MM.1S (cell line): ENCODE measurements around the gene CLPTM1.

ENCODE experiments used
- DNase-seq: peaks from one replicate; pipeline ENCODE4 v3.0.0-alpha.2; 2015
- H2AFZ ChIP-seq: fragments of 300-600 bp; sonication (generic); 2 replicates; pipeline ENCODE4 v1.6.0; 2016; ENCODE audit warnings: antibody characterized with exemption, low read length
- H3F3A ChIP-seq: fragments of 300-600 bp; sonication (generic); 2 replicates; pipeline ENCODE4 v1.6.1; 2016; ENCODE audit warnings: mild to moderate bottlenecking, antibody characterized with exemption, low read length, moderate library complexity, mixed read lengths; ENCODE audit not compliant: insufficient read depth
- H3K27ac ChIP-seq: fragments of 300-600 bp; sonication (generic); 2 replicates; pipeline ENCODE4 v1.5.1; 2016; ENCODE audit warnings: mild to moderate bottlenecking, low read length
- H3K27me3 ChIP-seq: fragments of 300-600 bp; sonication (generic); replicated peaks from 2 replicates; pipeline ENCODE4 v1.6.0; 2016; ENCODE audit warnings: low read length; ENCODE audit not compliant: insufficient read depth
- H3K36me3 ChIP-seq: fragments of 300-600 bp; sonication (generic); replicated peaks from 2 replicates; pipeline ENCODE4 v1.6.1; 2016; ENCODE audit warnings: mild to moderate bottlenecking, low read length, mixed read lengths; ENCODE audit not compliant: insufficient read depth
- H3K4me1 ChIP-seq: fragments of 300-600 bp; sonication (generic); 2 replicates; pipeline ENCODE4 v1.6.1; 2016; ENCODE audit warnings: low read length, mixed read lengths
- H3K4me2 ChIP-seq: fragments of 300-600 bp; sonication (generic); 2 replicates; pipeline ENCODE4 v1.6.0; 2016; ENCODE audit warnings: low read depth, low read length
- H3K4me3 ChIP-seq: fragments of 300-600 bp; sonication (generic); 2 replicates; pipeline ENCODE4 v1.5.1; 2016; ENCODE audit warnings: low read length, mixed read lengths
- H3K79me2 ChIP-seq: fragments of 300-600 bp; sonication (generic); 2 replicates; pipeline ENCODE4 v1.6.1; 2016; ENCODE audit warnings: mixed run types, low read length, mixed read lengths
- H3K9ac ChIP-seq: fragments of 300-600 bp; sonication (generic); 2 replicates; pipeline ENCODE4 v1.6.1; 2016; ENCODE audit warnings: low read length, mixed read lengths
- H3K9me2 ChIP-seq: fragments of 300-600 bp; sonication (generic); replicated peaks from 2 replicates; pipeline ENCODE4 v1.6.1; 2016; ENCODE audit warnings: mild to moderate bottlenecking, low read length, mixed read lengths; ENCODE audit not compliant: insufficient read depth
- H3K9me3 ChIP-seq: fragments of 300-600 bp; sonication (generic); replicated peaks from 2 replicates; pipeline ENCODE4 v1.6.1; 2016; ENCODE audit warnings: mild to moderate bottlenecking, low read length, mixed read lengths; ENCODE audit not compliant: insufficient read depth
- H4K20me1 ChIP-seq: fragments of 300-600 bp; sonication (generic); 2 replicates; pipeline ENCODE4 v1.6.1; 2016; ENCODE audit warnings: mild to moderate bottlenecking, low read length, moderate library complexity, mixed read lengths; ENCODE audit not compliant: insufficient read depth
- EZH2 ChIP-seq: fragments of 300-600 bp; sonication (generic); optimal IDR thresholded peaks from 2 replicates; pipeline ENCODE3; 2017; ENCODE audit warnings: low read depth, mild to moderate bottlenecking, antibody characterized with exemption, low read length, mixed read lengths
- EZH2phosphoT487 ChIP-seq: fragments of 300-600 bp; sonication (generic); IDR thresholded peaks from 2 replicates; pipeline ENCODE4 v1.6.1; 2018; ENCODE audit warnings: antibody characterized with exemption, low read length
- TF ChIP-seq, protein P1 (sequence below): fragments of 300-600 bp; sonication (generic); IDR thresholded peaks from 2 replicates; pipeline ENCODE4 v1.5.1; 2016; ENCODE audit warnings: antibody characterized with exemption, low read length, mixed read lengths

Gene CLPTM1

DNA sequence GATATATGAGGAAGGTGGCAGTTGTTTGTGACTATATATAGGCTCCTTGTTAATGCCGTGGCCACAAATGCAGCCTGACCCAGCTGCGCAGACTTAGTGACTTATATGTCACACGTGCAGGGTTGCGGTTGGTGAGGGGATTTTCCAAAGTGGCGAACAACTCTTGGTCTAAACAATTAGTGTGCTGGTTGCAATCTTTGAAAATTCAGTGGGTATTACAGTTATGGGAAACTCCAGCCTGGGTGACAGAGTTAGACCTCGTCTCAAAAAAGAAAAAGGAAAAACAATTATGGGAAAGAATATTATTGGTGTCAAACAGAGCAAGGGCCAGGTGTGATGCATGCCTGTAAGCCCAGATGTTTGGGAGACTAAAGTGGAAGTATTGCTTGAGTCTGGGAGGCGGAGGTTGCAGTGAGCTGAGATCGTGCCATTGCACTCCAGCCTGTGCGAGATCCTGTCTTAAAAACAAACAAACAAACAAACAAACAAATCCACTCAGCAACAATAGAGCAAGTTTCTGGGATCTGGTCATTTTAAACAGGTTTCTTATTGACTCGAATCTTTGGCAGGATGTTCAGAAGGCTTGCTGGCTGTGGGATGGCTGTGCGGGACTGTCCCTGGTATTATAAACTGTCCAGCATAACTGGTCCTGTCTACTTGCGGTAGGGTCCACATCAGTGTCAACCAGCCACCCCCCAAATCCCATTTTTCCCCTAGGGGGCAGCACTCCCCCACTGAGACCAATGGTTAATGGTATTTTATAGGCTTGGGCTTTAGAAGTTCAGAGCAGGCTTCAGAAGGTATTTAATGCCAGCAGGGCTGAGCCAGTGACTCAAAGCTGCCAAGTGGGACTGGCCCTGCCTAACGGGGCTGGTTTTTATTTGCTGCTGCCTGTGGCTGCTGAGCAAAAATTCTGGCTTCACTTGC lies 61.5 kb downstream of the CLPTM1 start:
- Histone ChIP-seq H3K27me3 (no peaks in the 10 kb centered on the region), H3K9ac (peak overlapping the region; percentile 83), H4K20me1 (no peaks in the 10 kb centered on the region), H3K4me2 (peak overlapping the region; percentile 96), H3K36me3 (no peaks in the 10 kb centered on the region), H3K27ac (peak overlapping the region; percentile 98), H3K79me2 (no peaks in the 10 kb centered on the region; the same call in 1 of the 2 replicates), H3F3A (peaks cover 29% of the 10 kb centered on the region), H3K9me3 (no peaks in the 10 kb centered on the region), H2AFZ (peak overlapping the region; percentile 43), H3K9me2 (no peaks in the 10 kb centered on the region), H3K4me1 (peaks cover 12% of the 10 kb centered on the region), H3K4me3 (peak overlapping the region; percentile 43)
- TF ChIP-seq, protein P1, sequence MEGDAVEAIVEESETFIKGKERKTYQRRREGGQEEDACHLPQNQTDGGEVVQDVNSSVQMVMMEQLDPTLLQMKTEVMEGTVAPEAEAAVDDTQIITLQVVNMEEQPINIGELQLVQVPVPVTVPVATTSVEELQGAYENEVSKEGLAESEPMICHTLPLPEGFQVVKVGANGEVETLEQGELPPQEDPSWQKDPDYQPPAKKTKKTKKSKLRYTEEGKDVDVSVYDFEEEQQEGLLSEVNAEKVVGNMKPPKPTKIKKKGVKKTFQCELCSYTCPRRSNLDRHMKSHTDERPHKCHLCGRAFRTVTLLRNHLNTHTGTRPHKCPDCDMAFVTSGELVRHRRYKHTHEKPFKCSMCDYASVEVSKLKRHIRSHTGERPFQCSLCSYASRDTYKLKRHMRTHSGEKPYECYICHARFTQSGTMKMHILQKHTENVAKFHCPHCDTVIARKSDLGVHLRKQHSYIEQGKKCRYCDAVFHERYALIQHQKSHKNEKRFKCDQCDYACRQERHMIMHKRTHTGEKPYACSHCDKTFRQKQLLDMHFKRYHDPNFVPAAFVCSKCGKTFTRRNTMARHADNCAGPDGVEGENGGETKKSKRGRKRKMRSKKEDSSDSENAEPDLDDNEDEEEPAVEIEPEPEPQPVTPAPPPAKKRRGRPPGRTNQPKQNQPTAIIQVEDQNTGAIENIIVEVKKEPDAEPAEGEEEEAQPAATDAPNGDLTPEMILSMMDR: peak; percentile 82
- no peak for TF ChIP-seq EZH2phosphoT487
- DNase-seq: peak; percentile 99

DNA sequence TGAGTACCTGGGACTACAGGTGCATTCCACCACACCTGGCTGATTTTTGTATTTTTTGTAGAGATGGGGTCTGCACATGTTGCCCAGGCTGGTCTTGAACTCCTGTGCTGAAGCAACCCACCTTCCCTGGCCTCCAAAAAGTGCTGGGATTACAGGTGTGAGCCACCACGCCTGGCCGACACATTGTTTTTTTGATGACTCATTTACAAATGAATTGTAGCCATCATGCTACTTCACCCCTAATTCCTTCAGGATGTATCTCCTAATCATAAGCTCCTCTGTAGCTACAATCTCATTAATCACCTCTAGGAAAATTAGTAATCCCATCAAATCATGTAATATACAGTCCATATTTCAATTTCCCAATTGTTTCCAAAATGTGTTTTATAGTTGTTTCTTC lies 64.0 kb downstream of the CLPTM1 start:
- TF ChIP-seq EZH2phosphoT487 (no peak), EZH2 (no peak)
- TF ChIP-seq, protein P1: no peak
- no peak overlapping the region for H3K4me2 ChIP-seq
- no peak for DNase-seq
- no peak overlapping the region for H3K27ac ChIP-seq
- H4K20me1 ChIP-seq: no peaks in the 10 kb centered on the region
- no peaks in the 10 kb centered on the region for H3K27me3 ChIP-seq
- H3K36me3 ChIP-seq: no peaks in the 10 kb centered on the region
- no peaks in the 10 kb centered on the region for H3K9me3 ChIP-seq
- no peaks in the 10 kb centered on the region for H3K9me2 ChIP-seq
- no peak overlapping the region for H3K4me3 ChIP-seq
- H3K4me1 ChIP-seq: peaks cover 12% of the 10 kb centered on the region
- H3K79me2 ChIP-seq: no peaks in the 10 kb centered on the region; the same call in 1 of the 2 replicates
- H3K9ac ChIP-seq: no peak overlapping the region
- no peak overlapping the region for H2AFZ ChIP-seq
- H3F3A ChIP-seq: peaks cover 25% of the 10 kb centered on the region

DNA sequence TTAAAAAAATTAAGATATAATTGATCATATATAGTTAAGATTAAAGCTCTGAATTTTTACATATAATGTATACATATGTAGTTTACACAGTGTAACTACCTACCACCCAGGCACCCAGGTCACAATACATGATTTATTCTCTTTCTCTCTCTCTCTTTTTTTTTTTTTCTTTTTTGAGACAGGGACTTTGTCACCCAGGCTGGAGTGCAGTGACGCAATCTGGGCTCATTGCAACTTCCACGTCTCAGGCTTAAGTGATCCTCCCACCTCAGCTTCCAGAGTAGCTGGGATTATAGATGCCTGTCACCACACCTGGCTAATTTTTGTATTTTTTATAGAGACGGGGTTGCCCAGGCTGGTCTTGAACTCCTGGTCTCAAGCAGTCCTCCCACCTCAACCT lies 64.9 kb downstream of the CLPTM1 start:
- Histone ChIP-seq H3K9me2 (no peaks in the 10 kb centered on the region), H3K27me3 (no peaks in the 10 kb centered on the region), H3K36me3 (no peaks in the 10 kb centered on the region), H3K4me3 (no peak overlapping the region), H2AFZ (no peak overlapping the region), H3K4me2 (no peak overlapping the region), H3K4me1 (peaks cover 12% of the 10 kb centered on the region), H3K9me3 (no peaks in the 10 kb centered on the region), H3K27ac (no peak overlapping the region), H3K79me2 (no peaks in the 10 kb centered on the region; the same call in 1 of the 2 replicates), H3F3A (peaks cover 25% of the 10 kb centered on the region), H4K20me1 (no peaks in the 10 kb centered on the region), H3K9ac (no peak overlapping the region)
- DNase-seq: no peak
- TF ChIP-seq EZH2 (no peak), EZH2phosphoT487 (no peak)
- TF ChIP-seq, protein P1: no peak
